HL-60/S4 treated with retinoic acid at 250 ng/mL for 4 days and 3 days (cell line): ENCODE measurements around the gene EPHB6.

Experiments used
- in situ Hi-C: fragments of 300-500 bp; cut with MboI; formaldehyde crosslinking; loops from 2 replicates; pipeline ENCODE4 v1.7.0; 2022; ENCODE audit warnings: low sequenced_read_pairs

EPHB6 gene

DNA sequence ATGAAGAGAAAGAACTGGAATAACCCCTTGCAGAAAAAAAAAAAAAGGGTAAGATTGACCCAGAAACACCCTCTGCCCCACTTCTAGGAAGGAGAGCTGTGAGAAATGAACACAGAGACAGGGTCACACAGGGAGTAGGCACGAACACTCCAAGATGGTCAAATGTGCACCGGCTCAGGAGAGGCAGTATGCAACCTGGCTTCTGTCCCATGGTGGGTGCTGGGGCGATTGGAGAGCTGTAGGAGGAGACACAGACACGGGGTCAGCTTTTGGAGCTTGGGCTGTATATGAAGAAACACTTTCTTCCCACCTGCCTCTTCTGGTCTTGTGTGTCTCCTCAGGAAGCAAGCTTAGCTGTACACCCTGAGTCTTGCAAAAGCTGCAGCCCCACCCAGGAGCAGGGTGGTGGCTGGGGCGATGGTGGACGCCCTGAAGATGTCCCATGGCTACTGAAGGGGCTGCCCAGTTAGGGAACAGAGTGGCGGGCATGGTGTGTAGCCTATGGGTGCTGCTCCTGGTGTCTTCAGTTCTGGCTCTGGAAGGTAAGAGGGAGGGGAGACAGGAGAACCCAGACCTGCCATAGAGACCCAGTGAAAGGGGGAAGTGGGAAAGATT lies 8.0 kb downstream of the EPHB6 start:
- in situ Hi-C loops = loop anchor here (25.0 kb wide), 1 partner anchor 349 kb away; the partner anchor contains the start of gene TAS2R40

DNA sequence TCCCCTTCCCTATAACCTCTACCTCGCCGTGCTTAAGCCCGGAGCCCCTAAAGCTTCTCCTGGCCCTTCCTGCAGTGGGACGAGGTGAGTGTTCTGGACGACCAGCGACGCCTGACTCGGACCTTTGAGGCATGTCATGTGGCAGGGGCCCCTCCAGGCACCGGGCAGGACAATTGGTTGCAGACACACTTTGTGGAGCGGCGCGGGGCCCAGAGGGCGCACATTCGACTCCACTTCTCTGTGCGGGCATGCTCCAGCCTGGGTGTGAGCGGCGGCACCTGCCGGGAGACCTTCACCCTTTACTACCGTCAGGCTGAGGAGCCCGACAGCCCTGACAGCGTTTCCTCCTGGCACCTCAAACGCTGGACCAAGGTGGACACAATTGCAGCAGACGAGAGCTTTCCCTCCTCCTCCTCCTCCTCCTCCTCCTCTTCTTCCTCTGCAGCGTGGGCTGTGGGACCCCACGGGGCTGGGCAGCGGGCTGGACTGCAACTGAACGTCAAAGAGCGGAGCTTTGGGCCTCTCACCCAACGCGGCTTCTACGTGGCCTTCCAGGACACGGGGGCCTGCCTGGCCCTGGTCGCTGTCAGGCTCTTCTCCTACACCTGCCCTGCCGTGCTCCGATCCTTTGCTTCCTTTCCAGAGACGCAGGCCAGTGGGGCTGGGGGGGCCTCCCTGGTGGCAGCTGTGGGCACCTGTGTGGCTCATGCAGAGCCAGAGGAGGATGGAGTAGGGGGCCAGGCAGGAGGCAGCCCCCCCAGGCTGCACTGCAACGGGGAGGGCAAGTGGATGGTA lies 9.2 kb downstream of the EPHB6 start:
- in situ Hi-C loops = loop anchor here (25.0 kb wide), 1 partner anchor 348 kb away; the partner anchor contains the start of gene TAS2R40

DNA sequence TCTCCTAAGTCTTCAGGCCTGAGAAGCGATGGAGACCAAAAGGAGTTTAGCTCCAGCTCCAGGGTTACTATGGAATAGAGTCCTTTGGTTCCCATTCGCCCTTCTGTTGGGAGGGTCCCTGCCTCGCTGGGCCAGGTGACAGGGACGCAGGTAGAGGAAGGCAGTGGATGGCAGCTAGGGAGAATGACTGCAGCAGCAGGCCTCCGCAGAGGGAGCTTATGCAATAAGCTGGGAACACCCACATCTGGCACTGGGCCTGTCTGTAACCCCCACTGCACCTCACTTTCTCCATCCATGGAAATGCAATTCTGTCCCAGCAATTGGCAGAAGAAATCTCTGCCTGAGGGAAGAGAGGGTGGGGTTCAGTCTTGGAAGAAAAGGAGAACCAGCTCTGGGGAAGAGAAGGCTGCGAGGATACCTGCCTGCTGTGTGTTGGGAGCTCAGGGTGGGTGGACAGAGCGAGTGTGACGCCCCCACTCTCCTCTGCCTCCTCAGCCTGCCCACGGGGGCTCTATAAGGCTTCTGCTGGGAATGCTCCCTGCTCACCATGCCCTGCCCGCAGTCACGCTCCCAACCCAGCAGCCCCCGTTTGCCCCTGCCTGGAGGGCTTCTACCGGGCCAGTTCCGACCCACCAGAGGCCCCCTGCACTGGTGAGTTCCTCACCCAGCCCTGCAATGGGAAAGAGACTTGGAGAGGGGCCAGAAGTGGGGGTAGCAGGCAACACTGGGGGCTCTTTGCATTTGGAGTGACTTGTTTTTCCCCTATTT lies 10.3 kb downstream of the EPHB6 start:
- in situ Hi-C loops = loop anchor here (25.0 kb wide), 1 partner anchor 347 kb away; the partner anchor contains the start of gene TAS2R40

GRCh38 chr7:142865766-142866165 lies 10.9 kb downstream of the EPHB6 start:
- in situ Hi-C loops = loop anchor here (25.0 kb wide), 1 partner anchor 347 kb away; the partner anchor contains the start of gene TAS2R40

DNA sequence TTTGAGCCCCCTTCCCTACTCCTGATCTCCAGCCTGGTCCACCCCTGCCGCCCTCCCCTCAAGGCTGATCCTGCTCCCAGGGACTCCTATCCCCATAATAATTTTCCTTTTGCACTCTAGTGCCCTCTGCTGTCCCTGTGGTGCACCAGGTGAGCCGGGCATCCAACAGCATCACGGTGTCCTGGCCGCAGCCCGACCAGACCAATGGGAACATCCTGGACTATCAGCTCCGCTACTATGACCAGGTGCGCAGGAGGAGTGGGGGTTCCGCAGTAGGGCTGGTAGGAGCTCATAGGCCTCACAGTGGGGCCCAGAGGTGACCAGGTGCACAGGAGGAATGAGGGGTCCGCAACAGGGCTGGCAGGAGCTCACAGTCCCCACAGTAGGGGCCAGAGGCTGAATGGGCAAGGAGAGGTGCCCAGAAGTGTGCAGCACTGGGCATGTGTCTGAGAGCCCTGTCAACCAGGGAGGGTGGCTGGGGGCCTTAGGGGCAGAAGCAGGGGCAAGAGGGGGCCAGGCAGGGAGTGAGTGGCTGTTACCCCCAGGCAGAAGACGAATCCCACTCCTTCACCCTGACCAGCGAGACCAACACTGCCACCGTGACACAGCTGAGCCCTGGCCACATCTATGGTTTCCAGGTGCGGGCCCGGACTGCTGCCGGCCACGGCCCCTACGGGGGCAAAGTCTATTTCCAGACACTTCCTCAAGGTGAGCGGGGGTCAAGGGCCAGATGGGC lies 11.7 kb downstream of the EPHB6 start:
- in situ Hi-C loops = loop anchor here (25.0 kb wide), 1 partner anchor 346 kb away; the partner anchor contains the start of gene TAS2R40

DNA sequence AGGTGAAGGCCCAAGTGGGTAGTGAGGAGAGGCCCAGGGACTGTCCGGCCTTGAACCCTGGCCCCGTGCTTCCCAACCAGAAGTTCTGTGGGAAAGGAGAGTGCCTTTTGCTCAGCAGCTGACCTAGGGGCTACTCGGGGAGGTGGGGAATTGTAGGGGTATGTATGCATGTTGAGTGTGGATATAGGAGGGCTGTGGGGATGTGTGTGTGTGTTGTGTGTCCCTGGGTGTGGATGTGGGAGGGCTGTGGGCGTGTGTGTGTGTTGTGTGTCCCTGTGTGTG lies 12.2 kb downstream of the EPHB6 start:
- in situ Hi-C loops = loop anchor here (25.0 kb wide), 1 partner anchor 345 kb away; the partner anchor contains the start of gene TAS2R40

GRCh38 chr7:142867398-142868187 lies 12.7 kb downstream of the EPHB6 start:
- in situ Hi-C loops = loop anchor here (25.0 kb wide), 1 partner anchor 345 kb away; the partner anchor contains the start of gene TAS2R40

- in situ Hi-C loops = loop anchor here (25.0 kb wide), 1 partner anchor 344 kb away; the partner anchor contains the start of gene TAS2R40
Observed at GRCh38 chr7:142868188-142868985, 13.5 kb downstream of the EPHB6 start.

DNA sequence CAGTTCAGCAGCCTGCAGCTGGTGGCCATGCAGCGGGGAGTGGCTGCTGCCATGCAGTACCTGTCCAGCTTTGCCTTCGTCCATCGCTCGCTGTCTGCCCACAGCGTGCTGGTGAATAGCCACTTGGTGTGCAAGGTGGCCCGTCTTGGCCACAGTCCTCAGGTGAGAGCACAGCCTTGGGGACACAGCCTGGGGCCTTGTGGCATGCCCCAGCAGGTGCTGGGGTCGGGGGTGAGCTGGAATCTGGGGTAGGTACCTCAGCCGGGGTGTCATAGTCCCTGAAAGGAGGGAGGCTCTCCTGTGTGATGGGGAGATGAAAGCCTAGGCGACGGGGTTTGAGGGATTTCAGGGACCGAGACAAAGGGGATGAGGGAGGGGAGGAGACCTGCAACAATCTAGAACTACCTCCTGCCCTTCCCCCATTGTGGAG lies 14.1 kb downstream of the EPHB6 start:
- in situ Hi-C loops = loop anchor here (25.0 kb wide), 1 partner anchor 343 kb away; the partner anchor contains the start of gene TAS2R40

- in situ Hi-C loops = loop anchor here (25.0 kb wide), 1 partner anchor 343 kb away; the partner anchor contains the start of gene TAS2R40
Observed at GRCh38 chr7:142869434-142869833, 14.6 kb downstream of the EPHB6 start.

- in situ Hi-C loops = loop anchor here (25.0 kb wide), 1 partner anchor 342 kb away; the partner anchor contains the start of gene TAS2R40
Observed at GRCh38 chr7:142870147-142870559, 15.3 kb downstream of the EPHB6 start.

DNA sequence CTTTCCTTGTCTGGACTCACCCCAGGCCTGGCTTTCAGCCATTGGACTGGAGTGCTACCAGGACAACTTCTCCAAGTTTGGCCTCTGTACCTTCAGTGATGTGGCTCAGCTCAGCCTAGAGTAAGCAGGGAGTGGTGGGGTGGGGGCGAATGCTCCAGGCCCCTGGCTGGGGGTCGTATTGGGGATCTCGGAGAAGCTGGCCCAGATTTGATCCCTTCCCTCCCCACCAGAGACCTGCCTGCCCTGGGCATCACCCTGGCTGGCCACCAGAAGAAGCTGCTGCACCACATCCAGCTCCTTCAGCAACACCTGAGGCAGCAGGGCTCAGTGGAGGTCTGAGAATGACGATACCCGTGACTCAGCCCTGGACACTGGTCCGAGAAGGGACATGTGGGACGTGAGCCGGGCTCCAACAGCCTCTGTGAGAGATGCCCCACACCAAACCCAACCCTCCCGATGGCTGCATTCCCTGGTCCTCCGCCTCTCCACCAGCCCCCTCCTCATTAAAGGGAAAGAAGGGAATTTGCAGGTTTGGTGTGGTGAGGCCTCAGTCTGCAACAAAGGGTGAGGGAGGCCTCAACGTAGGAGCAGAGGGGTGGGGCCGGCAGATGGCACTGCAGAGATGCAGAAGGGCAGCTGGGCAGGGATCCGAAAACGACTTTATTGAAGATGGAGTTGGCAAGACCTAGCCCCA lies 15.8 kb downstream of the EPHB6 start:
- in situ Hi-C loops = loop anchor here (25.0 kb wide), 1 partner anchor 342 kb away; the partner anchor contains the start of gene TAS2R40

GRCh38 chr7:142871260-142872105 lies 16.6 kb downstream of the EPHB6 start:
- in situ Hi-C loops = loop anchor here (25.0 kb wide), 1 partner anchor 341 kb away; the partner anchor contains the start of gene TAS2R40

GRCh38 chr7:142872106-142872675 lies 17.3 kb downstream of the EPHB6 start:
- in situ Hi-C loops = loop anchor here (25.0 kb wide), 1 partner anchor 340 kb away; the partner anchor contains the start of gene TAS2R40

DNA sequence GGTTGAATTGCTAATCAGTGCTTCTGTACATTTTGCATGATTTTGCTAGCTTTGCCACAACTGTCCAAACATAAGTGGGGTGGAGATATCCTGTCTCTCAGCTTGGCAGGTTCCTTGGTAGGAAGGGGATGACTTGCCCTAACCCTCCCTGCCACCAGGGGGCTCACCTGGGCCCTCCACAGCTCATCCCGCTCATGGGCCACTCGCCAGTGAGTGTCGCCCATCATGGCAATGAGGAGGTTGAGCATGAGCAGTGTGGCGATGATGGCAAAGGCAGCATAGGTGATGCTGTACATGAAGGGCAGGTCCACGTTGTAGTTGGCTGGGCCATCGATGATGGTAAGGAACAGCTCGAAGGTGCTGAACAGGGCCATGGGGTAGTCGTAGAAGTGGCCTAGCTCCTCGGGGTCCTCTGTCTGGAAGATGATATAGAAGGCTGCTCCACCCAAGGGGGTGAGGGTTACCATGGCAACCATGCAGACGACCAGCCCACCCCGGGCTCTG lies 18.5 kb downstream of the EPHB6 start:
- in situ Hi-C loops = loop anchor here (25.0 kb wide), 1 partner anchor 339 kb away; the partner anchor contains the start of gene TAS2R40

- in situ Hi-C loops = loop anchor here (25.0 kb wide), 1 partner anchor 338 kb away; the partner anchor contains the start of gene TAS2R40
Observed at GRCh38 chr7:142873871-142874270, 19.0 kb downstream of the EPHB6 start.
